Fibroblast of skin of right quadriceps (primary cell): Measurements from ENCODE around the gene BMPR1B.
"Not testable (repeated sequence)": the region's sequence is repeated elsewhere in the genome, so short reads cannot be mapped to it uniquely, and the experiment has no call there.

ENCODE experiments used
- DNase-seq: peaks from one replicate; pipeline ENCODE4 v3.0.0-alpha.2; 2013

Gene BMPR1B

GRCh38 chr4:95049551-95050233, 291.9 kb downstream of the BMPR1B start:
- no peak for DNase-seq

- no peak for DNase-seq
Measured at GRCh38 chr4:95050980-95051701, 293.4 kb downstream of the BMPR1B start.

- DNase-seq: no peak
Measured at GRCh38 chr4:95051702-95052020, 293.9 kb downstream of the BMPR1B start.

- no peak for DNase-seq
Measured at GRCh38 chr4:95058991-95059390, 301.2 kb downstream of the BMPR1B start.

GRCh38 chr4:95059663-95060062, 301.9 kb downstream of the BMPR1B start:
- DNase-seq: peak; percentile 21

- DNase-seq: peak; percentile 24
Measured at GRCh38 chr4:95061220-95061619, 303.5 kb downstream of the BMPR1B start.

- not testable (repeated sequence) for DNase-seq
Measured at GRCh38 chr4:95061801-95062200, 304.0 kb downstream of the BMPR1B start.

- DNase-seq: no peak
Measured at GRCh38 chr4:95066050-95066449, 308.3 kb downstream of the BMPR1B start.

- no peak for DNase-seq
Measured at GRCh38 chr4:95068401-95068800, 310.6 kb downstream of the BMPR1B start.

- DNase-seq: no peak
Measured at GRCh38 chr4:95068818-95069478, 311.2 kb downstream of the BMPR1B start.

- DNase-seq: no peak
Measured at GRCh38 chr4:95071851-95072250, 314.1 kb downstream of the BMPR1B start.

GRCh38 chr4:95073646-95074045, 315.9 kb downstream of the BMPR1B start:
- DNase-seq: no peak

GRCh38 chr4:95077864-95078263, 320.1 kb downstream of the BMPR1B start:
- no peak for DNase-seq

- DNase-seq: no peak
Measured at GRCh38 chr4:95080969-95081368, 323.2 kb downstream of the BMPR1B start.

- DNase-seq: no peak
Measured at GRCh38 chr4:95084584-95084983, 326.8 kb downstream of the BMPR1B start.

- no peak for DNase-seq
Measured at GRCh38 chr4:95085124-95085833, 327.5 kb downstream of the BMPR1B start.

- DNase-seq: no peak
Measured at GRCh38 chr4:95086551-95086950, 328.8 kb downstream of the BMPR1B start.

- peak; percentile 39 for DNase-seq
Measured at GRCh38 chr4:95087657-95088455, 330.1 kb downstream of the BMPR1B start.

- DNase-seq: no peak
Measured at GRCh38 chr4:95091272-95091671, 333.5 kb downstream of the BMPR1B start.

GRCh38 chr4:95092766-95093165, 335.0 kb downstream of the BMPR1B start:
- no peak for DNase-seq

GRCh38 chr4:95093460-95093859, 335.7 kb downstream of the BMPR1B start:
- no peak for DNase-seq
